OCI-LY1 (cell line): ENCODE data around the gene SIGLEC1.

Source experiments
- H2AFZ ChIP-seq: fragments of 200-600 bp; sonication (generic), shearing (Covaris generic); 2 replicates; pipeline ENCODE4 v1.6.0; 2014; ENCODE audit warnings: antibody characterized with exemption, mild to moderate bottlenecking, low read length
- H3F3A ChIP-seq: fragments of 200-600 bp; sonication (generic), shearing (Covaris generic); 2 replicates; pipeline ENCODE4 v1.6.0; 2014; ENCODE audit warnings: mild to moderate bottlenecking, antibody characterized with exemption, low read length, moderate library complexity; ENCODE audit not compliant: insufficient read depth
- H3K27ac ChIP-seq: fragments of 200-600 bp; sonication (generic); 2 replicates; pipeline ENCODE4 v1.5.1; 2014; ENCODE audit warnings: low read length, mixed run types, mild to moderate bottlenecking, low read depth; ENCODE audit not compliant: poor library complexity, severe bottlenecking
- H3K27me3 ChIP-seq: fragments of 200-600 bp; sonication (generic); 2 replicates; pipeline ENCODE4 v1.6.0; 2014; ENCODE audit warnings: antibody characterized with exemption, mild to moderate bottlenecking, low read length, moderate library complexity; ENCODE audit not compliant: insufficient read depth
- H3K36me3 ChIP-seq: fragments of 200-600 bp; sonication (generic); 2 replicates; pipeline ENCODE4 v1.6.1; 2014; ENCODE audit warnings: mild to moderate bottlenecking, antibody characterized with exemption, low read length, moderate library complexity, mixed read lengths; ENCODE audit not compliant: insufficient read depth
- H3K4me1 ChIP-seq: fragments of 200-600 bp; sonication (generic); 2 replicates; pipeline ENCODE4 v1.5.1; 2014; ENCODE audit warnings: mild to moderate bottlenecking, low read length, moderate library complexity; ENCODE audit not compliant: insufficient read depth, severe bottlenecking
- H3K4me2 ChIP-seq: fragments of 200-600 bp; sonication (generic), shearing (Covaris generic); 2 replicates; pipeline ENCODE4 v1.6.1; 2014; ENCODE audit warnings: low read length
- H3K4me3 ChIP-seq: fragments of 200-600 bp; sonication (generic); 2 replicates; pipeline ENCODE4 v1.5.1; 2014; ENCODE audit warnings: low read length, low read depth, mild to moderate bottlenecking, mixed read lengths; ENCODE audit not compliant: poor library complexity, severe bottlenecking
- H3K79me2 ChIP-seq: fragments of 200-600 bp; shearing (Covaris generic); 2 replicates; pipeline ENCODE4 v1.6.1; 2016; ENCODE audit warnings: mixed run types, low read length, mixed read lengths; ENCODE audit not compliant: insufficient read depth
- H3K9ac ChIP-seq: fragments of 200-600 bp; sonication (generic), shearing (Covaris generic); 2 replicates; pipeline ENCODE4 v1.6.1; 2014; ENCODE audit warnings: mild to moderate bottlenecking, low read length, mixed read lengths
- H3K9me2 ChIP-seq: fragments of 200-600 bp; sonication (generic), shearing (Covaris generic); 2 replicates; pipeline ENCODE4 v1.6.1; 2014; ENCODE audit warnings: low read depth, mild to moderate bottlenecking, low read length, mixed read lengths
- H3K9me3 ChIP-seq: fragments of 200-600 bp; shearing (Covaris generic); 2 replicates; pipeline ENCODE4 v1.6.1; 2014; ENCODE audit warnings: low read length, mixed read lengths
- H4K20me1 ChIP-seq: fragments of 200-600 bp; sonication (generic), shearing (Covaris generic); 2 replicates; pipeline ENCODE4 v1.6.0; 2016; ENCODE audit warnings: mild to moderate bottlenecking, low read length; ENCODE audit not compliant: insufficient read depth
- EZH2 ChIP-seq: fragments of 200-600 bp; sonication (generic), shearing (Covaris generic); IDR thresholded peaks from 2 replicates; pipeline ENCODE4 v1.8.0; 2017; ENCODE audit warnings: borderline replicate concordance, mixed run types, mild to moderate bottlenecking, antibody characterized with exemption, low read length, moderate library complexity, mixed read lengths
- TF ChIP-seq, protein P1 (sequence below): fragments of 200-600 bp; sonication (generic), shearing (Covaris generic); IDR thresholded peaks from 2 replicates; pipeline ENCODE4 v1.5.1; 2017; ENCODE audit warnings: mild to moderate bottlenecking, antibody characterized with exemption, low read length, moderate library complexity, mixed read lengths

Gene SIGLEC1

DNA sequence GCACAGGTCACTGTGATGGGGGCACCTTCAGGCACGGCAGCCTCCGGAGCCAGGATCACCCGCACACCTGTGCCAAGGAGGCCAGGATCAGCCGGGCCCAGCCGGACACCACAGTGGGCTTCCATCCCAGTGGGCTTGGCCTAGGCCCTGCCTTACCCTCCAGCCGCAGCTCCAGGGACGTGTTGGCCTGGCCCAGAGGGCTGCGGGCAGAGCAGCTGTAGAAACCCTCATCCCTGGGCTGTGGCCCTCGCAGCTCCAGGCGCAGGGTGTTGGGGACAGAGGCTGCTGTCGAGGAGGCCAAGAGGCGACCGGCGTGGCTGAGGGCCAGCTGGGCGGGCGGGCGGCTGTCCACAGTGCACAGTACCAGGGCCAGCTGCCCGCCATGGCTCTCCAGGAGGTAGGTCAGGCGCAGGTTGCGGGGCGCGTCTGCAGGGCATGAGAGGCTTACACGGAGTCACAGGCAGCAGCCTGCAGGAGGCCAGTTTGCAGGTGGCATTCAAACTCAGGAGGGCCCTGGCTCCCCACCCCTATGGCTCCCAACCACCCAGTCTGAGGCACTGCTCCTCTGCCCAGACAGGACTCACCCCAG, 19.6 kb downstream of the SIGLEC1 start:
- Histone ChIP-seq H3K9me3 (0 out of 2 replicates have a peak, but pooled peaks cover 4% of the 10 kb centered on the region), H3K4me2 (no peak overlapping the region), H2AFZ (no peak overlapping the region), H3K4me3 (no peak overlapping the region), H3F3A (no peaks in the 10 kb centered on the region), H3K9ac (no peak overlapping the region), H3K27ac (no peak overlapping the region), H3K9me2 (no peaks in the 10 kb centered on the region), H3K4me1 (no peaks in the 10 kb centered on the region), H3K27me3 (no peaks in the 10 kb centered on the region; the same call in 1 of the 2 replicates), H3K79me2 (no peaks in the 10 kb centered on the region), H3K36me3 (no peaks in the 10 kb centered on the region), H4K20me1 (no peaks in the 10 kb centered on the region)
- TF ChIP-seq EZH2 = no peak
- TF ChIP-seq, protein P1, sequence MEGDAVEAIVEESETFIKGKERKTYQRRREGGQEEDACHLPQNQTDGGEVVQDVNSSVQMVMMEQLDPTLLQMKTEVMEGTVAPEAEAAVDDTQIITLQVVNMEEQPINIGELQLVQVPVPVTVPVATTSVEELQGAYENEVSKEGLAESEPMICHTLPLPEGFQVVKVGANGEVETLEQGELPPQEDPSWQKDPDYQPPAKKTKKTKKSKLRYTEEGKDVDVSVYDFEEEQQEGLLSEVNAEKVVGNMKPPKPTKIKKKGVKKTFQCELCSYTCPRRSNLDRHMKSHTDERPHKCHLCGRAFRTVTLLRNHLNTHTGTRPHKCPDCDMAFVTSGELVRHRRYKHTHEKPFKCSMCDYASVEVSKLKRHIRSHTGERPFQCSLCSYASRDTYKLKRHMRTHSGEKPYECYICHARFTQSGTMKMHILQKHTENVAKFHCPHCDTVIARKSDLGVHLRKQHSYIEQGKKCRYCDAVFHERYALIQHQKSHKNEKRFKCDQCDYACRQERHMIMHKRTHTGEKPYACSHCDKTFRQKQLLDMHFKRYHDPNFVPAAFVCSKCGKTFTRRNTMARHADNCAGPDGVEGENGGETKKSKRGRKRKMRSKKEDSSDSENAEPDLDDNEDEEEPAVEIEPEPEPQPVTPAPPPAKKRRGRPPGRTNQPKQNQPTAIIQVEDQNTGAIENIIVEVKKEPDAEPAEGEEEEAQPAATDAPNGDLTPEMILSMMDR = no peak

DNA sequence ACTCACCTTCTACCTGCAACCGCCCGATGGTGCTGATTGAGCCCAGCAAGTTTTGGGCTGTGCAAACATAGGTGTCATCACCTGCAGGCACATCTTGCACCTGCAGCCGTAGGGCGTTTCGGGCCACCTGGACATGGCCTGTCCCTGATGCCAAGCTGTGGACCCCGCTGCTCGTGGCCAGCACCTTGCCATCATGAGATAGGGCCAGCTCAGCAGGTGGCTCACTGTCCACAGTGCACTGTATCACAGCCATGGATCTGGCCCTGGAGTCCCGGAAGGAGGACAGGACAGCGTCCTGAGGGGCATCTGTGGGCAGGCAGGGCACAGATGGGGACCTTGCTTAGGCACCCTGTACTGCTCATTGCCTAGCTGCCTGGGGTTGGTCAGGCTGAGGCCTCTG, 20.5 kb downstream of the SIGLEC1 start:
- Histone ChIP-seq H3K36me3 (no peaks in the 10 kb centered on the region), H3F3A (no peaks in the 10 kb centered on the region), H3K4me2 (no peak overlapping the region), H3K9me2 (no peaks in the 10 kb centered on the region), H3K4me1 (no peaks in the 10 kb centered on the region), H3K27ac (no peak overlapping the region), H3K9me3 (0 out of 2 replicates have a peak, but pooled peaks cover 4% of the 10 kb centered on the region), H3K4me3 (no peak overlapping the region), H3K79me2 (no peaks in the 10 kb centered on the region), H3K27me3 (no peaks in the 10 kb centered on the region; the same call in 1 of the 2 replicates), H3K9ac (no peak overlapping the region), H4K20me1 (no peaks in the 10 kb centered on the region), H2AFZ (no peak overlapping the region)
- no peak for TF ChIP-seq EZH2
- TF ChIP-seq, protein P1 = no peak

DNA sequence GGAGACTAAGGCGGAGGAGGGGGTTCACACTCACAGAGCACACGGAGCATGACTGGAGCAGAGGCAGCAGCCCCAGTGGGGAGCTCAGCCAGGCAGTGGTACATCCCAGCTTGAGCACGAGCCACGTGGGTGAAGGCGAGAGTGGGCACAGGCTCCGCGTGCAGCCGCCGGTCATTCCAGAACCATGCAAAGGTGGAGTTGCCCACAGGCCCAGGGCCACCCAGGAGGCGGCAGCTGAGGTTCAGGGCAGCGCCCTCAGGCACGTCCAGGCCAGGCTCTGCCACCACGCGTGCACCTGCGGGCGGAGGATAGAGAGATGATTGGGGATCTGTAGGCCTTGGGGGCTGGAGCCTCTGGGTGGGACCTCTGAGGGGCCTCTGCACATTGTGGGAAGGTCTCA, 21.1 kb downstream of the SIGLEC1 start:
- no peak overlapping the region for H2AFZ ChIP-seq
- TF ChIP-seq, protein P1 = no peak
- TF ChIP-seq EZH2 = no peak
- H3K4me2 ChIP-seq = no peak overlapping the region
- H3K79me2 ChIP-seq = no peaks in the 10 kb centered on the region
- no peaks in the 10 kb centered on the region for H4K20me1 ChIP-seq
- H3K36me3 ChIP-seq = no peaks in the 10 kb centered on the region
- H3F3A ChIP-seq = no peaks in the 10 kb centered on the region
- H3K9ac ChIP-seq = no peak overlapping the region
- H3K27ac ChIP-seq = no peak overlapping the region
- no peaks in the 10 kb centered on the region for H3K4me1 ChIP-seq
- no peaks in the 10 kb centered on the region for H3K9me2 ChIP-seq
- H3K9me3 ChIP-seq = 0 out of 2 replicates have a peak, but pooled peaks cover under 1% of the 10 kb centered on the region
- no peaks in the 10 kb centered on the region; the same call in 1 of the 2 replicates for H3K27me3 ChIP-seq
- H3K4me3 ChIP-seq = no peak overlapping the region
